GM12891 (cell line): Measurements from ENCODE around the gene ZFPM1.

Experiments used
- POLR2A ChIP-seq: IDR thresholded peaks from 2 replicates; pipeline ENCODE4 v1.6.1; 2011; ENCODE audit warnings: low read depth, low read length, control low read depth
- POLR2AphosphoS5 ChIP-seq: IDR thresholded peaks from 2 replicates; pipeline ENCODE4 v1.6.1; 2011; ENCODE audit warnings: low read depth, low read length, control low read depth
- TAF1 ChIP-seq: IDR thresholded peaks from 2 replicates; pipeline ENCODE4 v1.6.1; 2011; ENCODE audit warnings: low read depth, low read length, control low read depth

GRCh38 chr16:88421301-88421700, 31.8 kb upstream of the ZFPM1 start:
- TF ChIP-seq TAF1, result no peak
- no peak for TF ChIP-seq POLR2A
- no peak for TF ChIP-seq POLR2AphosphoS5
